HG02759 (cell line): Measurements from ENCODE around the gene HOXD11.

Experiments used
- ATAC-seq: cut with Tn5 transposase; IDR thresholded peaks from one replicate; pipeline ENCODE4 v1.9.1; 2021; ENCODE audit warnings: mild to moderate bottlenecking, moderate library complexity; ENCODE audit not compliant: unreplicated experiment

Gene HOXD11

GRCh38 chr2:176081376-176081836, 25.7 kb upstream of the HOXD11 start:
- no peak for ATAC-seq

DNA sequence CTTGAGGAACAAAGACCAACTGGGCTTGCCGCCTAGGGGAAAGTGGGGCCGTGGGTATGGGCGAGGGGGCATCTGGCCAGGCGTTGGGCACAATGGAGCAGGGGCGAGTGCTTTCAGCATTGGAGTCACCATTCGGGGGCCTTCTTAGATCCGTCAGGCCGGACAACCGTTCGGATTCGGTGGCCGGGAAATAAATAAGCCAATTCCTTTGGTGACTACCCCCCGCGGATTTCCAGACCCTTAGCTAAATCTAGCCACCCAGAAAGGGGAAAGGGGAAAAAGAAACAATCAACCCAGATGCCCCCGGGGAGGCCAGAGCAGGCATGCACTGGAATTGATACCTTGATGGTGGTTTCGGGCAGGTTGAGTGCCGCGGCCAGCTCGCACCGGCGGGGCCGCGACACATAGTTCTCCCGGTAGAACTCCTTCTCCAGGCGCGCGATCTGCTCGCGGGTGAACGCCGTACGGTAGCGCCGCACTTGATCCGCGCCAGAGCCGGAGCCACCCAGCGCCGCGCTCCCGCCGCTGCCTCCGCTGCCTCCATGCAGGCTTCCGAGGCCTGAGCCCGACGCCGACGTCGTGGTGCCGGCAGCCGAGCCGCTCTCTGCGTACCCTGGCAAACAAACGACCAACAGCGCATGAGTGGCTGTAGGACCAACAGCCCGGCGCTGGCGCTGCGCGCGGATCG, 25.1 kb upstream of the HOXD11 start:
- ATAC-seq = no peak

- no peak for ATAC-seq
Observed at GRCh38 chr2:176082525-176082823, 24.6 kb upstream of the HOXD11 start.

DNA sequence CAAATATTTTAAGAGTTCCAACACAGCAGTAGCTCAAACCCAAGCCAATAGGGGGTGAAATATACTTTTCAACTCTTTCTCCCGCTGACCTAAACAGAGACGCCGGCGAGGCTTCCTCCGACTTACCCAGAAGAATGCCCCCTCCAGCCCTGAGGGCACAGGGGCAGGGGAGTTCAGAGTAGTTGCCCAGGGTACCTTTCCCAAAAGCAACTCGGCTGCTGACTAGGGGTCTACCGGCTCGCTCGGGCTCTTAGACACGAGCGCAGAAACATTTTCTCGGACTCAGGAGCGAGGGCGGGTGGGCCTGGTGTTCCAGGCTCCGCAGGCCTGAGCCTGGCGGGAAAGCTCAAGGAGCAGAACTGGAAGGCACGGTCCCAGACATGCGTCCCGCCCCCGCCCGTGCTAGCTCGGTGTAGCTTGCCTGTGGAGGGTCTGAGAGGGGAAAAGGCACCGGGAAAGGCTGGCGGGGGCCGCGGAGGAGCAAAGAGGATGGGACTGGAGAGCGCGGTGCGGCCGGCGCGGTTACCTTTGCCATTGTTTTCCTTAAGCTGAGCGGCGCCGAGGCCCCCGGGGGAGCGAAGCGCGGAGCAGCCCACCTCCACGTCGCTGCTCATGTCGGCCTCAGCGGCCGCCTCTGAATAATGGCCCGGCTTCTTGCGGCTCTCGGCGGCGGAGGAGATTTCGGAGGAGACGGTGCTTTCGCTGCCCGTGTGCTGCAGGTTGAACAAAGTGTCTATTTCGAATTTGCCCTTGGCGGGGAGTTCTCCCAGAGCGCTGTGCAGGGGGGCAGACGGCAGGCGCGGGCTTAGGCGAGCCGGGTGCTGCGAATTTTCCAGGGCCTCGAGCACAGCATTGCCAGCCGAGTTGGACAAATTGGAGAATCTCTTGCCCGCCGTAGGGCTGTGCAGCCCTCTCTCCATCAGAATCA, 24.0 kb upstream of the HOXD11 start:
- ATAC-seq = no peak

- ATAC-seq = no peak
Observed at GRCh38 chr2:176083796-176084261, 23.3 kb upstream of the HOXD11 start, which contains the start of gene EVX2. TSS of gene EVX2 (minus strand) at chr2:176083962. CDS start at chr2:176083776, 186 bp downstream.

DNA sequence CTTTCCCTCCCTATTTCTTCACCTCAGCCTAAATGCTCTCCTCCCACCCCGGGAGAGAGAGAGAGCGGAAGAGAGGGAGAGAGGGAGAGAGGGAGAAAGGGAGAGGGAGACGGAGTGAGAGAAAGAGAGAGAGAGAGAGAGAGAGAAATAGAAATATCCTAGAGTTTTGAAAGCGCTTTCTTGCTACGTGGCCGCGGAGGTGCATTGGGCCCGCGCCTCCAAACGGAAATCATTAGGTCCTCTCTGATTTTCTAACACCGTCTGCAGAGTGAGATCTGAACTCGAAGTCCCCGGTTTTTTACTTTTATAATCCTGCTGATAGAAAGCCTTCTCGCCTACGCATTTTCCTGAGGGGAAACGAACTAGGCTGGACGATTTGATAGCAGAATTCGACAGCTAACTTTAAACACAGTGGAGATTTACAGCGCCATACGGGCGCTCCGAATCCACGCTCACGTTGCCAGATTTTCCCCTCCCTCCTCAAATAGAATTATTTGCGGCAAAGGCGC, 22.4 kb upstream of the HOXD11 start:
- no peak for ATAC-seq

DNA sequence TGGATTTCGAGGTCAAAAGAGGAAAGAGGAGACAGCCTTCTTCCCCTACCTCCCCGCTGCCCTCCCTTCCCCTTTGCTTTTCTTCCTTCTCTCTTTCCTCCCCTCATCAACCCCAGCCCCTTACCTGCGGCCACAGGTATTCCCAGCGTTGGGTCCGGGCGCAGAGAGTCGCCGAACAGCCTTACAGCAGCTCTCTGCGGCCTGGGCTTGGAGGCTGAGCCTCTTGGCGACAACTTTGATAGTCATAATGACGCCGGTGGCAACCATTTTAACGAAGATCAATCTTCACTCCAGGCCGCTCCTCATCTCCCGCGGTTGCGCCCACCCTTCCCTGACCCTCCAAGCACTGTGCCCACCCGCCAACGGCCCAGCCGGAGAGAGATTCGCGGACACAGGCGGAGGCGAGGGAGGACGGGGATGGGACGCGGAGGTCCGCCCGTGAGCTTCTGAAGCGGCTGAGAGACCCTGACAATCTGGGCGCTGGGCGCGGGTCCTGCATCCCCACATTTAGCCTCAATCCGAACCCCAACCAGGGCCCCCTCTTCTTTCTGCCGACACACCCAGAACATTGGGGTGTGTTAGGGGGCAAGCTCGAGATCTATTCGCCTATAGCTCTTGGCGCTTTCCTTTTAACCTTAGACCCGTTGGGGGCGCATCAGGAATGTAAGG, 21.8 kb upstream of the HOXD11 start:
- no peak for ATAC-seq

- no peak for ATAC-seq
Observed at GRCh38 chr2:176085861-176086771, 21.0 kb upstream of the HOXD11 start.

DNA sequence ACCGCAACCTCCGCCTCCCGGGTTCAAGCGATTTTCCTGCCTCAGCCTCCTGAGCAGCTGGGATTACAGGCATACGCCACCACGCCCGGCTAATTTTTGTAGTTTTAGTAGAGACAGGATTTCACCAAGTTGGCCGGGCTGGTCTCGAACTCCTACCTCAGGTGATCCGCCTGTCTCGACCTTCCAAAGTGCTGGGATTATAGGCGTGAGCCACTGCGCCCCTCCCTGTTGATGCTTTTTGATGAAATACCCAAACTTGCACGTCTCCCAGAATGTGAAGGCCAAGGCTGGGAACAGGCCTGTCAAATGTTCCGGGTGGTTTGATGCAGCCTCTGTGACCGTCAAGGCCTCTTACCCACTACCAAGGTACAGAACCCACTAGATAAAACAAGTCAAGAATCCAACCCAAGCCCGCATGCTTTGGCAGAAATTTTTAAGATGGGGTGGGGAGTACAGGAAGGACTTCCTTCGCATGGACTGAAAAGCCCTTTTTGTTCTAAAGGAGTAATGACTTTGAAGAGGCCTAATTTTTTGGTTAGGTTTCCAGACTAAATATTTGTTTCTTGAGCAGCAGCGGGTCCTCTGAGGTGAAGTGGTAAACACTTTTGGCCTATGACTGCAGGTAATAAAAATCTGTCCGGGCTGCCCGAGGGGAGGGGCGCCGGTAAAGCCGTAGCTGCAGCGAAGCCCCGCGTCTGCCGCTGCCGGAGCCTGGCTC, 19.6 kb upstream of the HOXD11 start:
- no peak for ATAC-seq

- ATAC-seq = no peak
Observed at GRCh38 chr2:176088048-176088936, 18.8 kb upstream of the HOXD11 start.

- no peak for ATAC-seq
Observed at GRCh38 chr2:176088937-176089842, 17.9 kb upstream of the HOXD11 start.

- ATAC-seq = no peak
Observed at GRCh38 chr2:176089843-176090395, 17.2 kb upstream of the HOXD11 start.

DNA sequence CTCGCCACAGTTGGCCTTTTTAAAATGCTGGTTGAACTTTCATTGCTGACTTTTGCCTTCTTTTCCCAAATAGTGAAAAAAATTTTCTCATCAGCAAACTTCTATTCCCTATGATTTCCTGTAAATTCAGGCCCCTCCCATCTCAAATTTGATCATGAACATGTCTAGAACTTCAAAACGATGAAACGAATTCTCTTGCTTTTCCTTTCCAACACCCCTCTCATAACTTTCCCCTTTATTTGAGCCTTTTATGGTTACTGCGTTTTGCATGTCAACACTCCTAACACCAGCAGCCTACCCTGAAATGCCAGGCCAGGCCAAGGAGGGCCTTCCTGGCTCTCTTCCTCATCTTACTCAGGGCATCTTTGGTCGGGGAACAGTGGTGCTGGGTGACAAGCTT, 16.2 kb upstream of the HOXD11 start:
- ATAC-seq = no peak

DNA sequence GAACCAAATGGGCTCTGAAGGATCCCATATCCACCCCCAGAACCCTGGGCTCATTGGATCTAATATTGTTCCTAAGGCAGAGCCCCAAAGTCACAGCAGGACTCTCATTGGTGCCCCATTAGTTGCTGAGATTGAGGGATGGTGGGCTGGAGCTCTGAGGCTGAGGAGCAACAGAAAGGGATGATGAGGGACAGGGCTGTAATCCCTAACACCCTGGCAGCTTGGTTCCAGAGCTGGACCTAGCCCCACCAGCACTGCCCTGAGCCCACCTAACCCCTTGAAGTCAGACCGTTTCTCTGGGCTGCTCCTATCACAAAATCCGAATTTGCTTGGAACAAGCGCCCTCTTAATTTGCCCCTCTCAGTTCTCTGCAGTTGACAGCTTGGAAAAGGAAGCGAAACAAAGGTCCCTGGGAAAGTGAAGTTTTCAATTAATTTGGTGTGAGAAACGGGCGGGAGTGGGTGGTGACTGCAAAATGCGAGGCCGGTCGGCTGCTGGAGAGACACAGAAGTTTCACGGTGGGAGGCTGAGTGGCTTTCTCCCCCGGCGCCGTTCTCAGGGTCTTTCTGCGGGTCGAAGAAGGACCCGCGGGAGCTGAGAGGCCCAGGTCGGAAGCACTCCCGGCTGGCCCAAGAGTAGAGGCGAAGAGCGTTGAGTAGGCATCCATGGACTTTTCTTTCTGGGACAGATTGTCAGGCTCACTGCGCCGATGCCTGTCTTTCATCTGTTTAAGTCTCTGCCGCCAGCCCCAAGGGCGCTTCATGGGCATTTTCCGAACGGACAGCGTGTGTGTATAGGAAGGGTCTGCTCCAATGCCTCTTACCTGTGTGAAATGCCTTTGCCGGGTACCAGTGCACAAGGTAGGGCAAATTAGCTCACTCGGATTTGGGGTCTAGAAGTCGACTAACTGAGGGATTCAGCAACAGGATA, 15.5 kb upstream of the HOXD11 start:
- ATAC-seq = no peak

- no peak for ATAC-seq
Observed at GRCh38 chr2:176092270-176093144, 14.6 kb upstream of the HOXD11 start, which contains the start of gene HOXD13. TSS of gene HOXD13 (plus strand) at chr2:176092721. CDS start at chr2:176092891, 170 bp downstream.
